Uterus (tissue), 2 donors: ENCODE data around the gene GPR108.
A peak's percentile ranks its signal among the peaks of the same experiment; 100 is the strongest.

Experiments used
- POLR2A ChIP-seq, 2 donors: fragments of 450-650 bp; IDR thresholded peaks; one replicate each; pipeline ENCODE4 v1.6.1; 2016; ENCODE audit warnings: antibody characterized with exemption in 2 of 2, mild to moderate bottlenecking in 1 of 2, moderate library complexity in 1 of 2
- TF ChIP-seq, protein P1 (sequence below), 4 experiments: fragments of 200-600 bp in 2 of 4; fragments of 450-650 bp in 2 of 4; sonication (generic) in 2 of 4; IDR thresholded peaks; one replicate each; pipeline ENCODE4 v1.5.1; 2016 to 2019; ENCODE audit warnings: antibody characterized with exemption in 4 of 4, mild to moderate bottlenecking in 2 of 4, moderate library complexity in 1 of 4

DNA sequence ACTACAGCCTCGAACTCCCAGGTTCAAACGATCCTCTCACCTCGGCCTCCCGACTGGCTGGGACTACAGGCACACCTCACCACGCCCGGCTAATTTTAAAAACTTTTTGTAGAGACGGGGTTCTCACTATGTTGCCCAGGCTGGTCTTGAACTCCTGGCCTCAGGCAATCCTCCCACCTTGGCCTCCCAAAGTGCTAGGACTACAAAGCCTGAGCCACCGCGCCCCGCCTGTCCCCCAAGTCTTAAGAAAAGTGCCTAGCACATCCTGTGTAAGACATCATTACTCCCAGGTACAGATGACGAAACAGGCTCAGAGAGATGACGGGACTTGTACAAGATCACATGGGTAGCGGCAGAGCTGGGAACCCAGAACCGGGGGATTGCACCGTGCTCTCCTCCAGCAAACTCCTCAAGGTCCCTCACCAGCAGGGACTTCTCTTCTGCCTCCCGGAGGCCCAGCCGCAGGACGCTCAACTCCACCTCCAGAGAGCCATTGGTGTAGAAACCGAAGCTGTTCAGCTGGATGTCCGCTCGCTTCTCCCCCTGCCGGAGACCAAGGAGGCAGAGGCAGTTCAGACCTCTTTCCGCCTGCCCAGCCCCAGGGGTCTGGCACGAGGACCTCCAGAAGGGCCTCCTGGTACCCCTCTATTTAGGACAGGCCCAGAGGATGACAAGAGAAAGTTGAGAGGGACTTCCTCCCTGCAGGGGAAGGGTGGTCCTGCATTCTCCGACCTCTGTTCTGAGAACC, 1.0 kb downstream of the GPR108 start:
- TF ChIP-seq, protein P1, sequence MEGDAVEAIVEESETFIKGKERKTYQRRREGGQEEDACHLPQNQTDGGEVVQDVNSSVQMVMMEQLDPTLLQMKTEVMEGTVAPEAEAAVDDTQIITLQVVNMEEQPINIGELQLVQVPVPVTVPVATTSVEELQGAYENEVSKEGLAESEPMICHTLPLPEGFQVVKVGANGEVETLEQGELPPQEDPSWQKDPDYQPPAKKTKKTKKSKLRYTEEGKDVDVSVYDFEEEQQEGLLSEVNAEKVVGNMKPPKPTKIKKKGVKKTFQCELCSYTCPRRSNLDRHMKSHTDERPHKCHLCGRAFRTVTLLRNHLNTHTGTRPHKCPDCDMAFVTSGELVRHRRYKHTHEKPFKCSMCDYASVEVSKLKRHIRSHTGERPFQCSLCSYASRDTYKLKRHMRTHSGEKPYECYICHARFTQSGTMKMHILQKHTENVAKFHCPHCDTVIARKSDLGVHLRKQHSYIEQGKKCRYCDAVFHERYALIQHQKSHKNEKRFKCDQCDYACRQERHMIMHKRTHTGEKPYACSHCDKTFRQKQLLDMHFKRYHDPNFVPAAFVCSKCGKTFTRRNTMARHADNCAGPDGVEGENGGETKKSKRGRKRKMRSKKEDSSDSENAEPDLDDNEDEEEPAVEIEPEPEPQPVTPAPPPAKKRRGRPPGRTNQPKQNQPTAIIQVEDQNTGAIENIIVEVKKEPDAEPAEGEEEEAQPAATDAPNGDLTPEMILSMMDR (IDR thresholded peaks at IDR 0.05), result peak; percentile 45 to 63 (median 55)
- peak in 1 of 2 donors; percentile 34 for TF ChIP-seq POLR2A (IDR thresholded peaks at IDR 0.05)
